HT1080 (cell line): ENCODE measurements around the gene CARS1. TPM values are rescaled to one million over a fixed set of nuclear protein-coding genes. Genes with fewer than 3 reads are reported as not detected.

Source experiments
- DNase-seq: peaks from one replicate; pipeline ENCODE4 v3.0.0-alpha.2; 2015; ENCODE audit warnings: low read depth
- total RNA-seq: library from RNA; depleted of rRNA; stranded (reverse); fragments of >200 nt; shearing (Covaris generic); gene quantifications from 2 replicates; pipeline ENCODE4 v1.2.3, GENCODE V29; 2014

Gene CARS1
- total RNA-seq, 1 experiment from 2014 or later, result 83.1 TPM

- no peak for DNase-seq
These were observed 62.9 kb downstream of the CARS1 start for GRCh38 chr11:2994336-2994730.

GRCh38 chr11:2992997-2993325, 64.3 kb downstream of the CARS1 start:
- no peak for DNase-seq

GRCh38 chr11:2992234-2992996, 64.8 kb downstream of the CARS1 start, which contains the start of gene NAP1L4:
Gene NAP1L4 (minus strand): TSS chr11:2992329. CDS start chr11:2979220, 13,109 bp downstream.
- DNase-seq, result peak; percentile 96

- DNase-seq, result peak; percentile 31
These were observed 65.6 kb downstream of the CARS1 start for GRCh38 chr11:2991452-2992233.

GRCh38 chr11:2990617-2991451, 66.4 kb downstream of the CARS1 start:
- peak; percentile 20 for DNase-seq

GRCh38 chr11:2989551-2989950, 67.7 kb downstream of the CARS1 start:
- DNase-seq, result no peak

GRCh38 chr11:2989006-2989405, 68.2 kb downstream of the CARS1 start:
- DNase-seq, result no peak

GRCh38 chr11:2987881-2988861, 69.1 kb downstream of the CARS1 start:
- DNase-seq, result no peak

- no peak for DNase-seq
These were observed 73.3 kb downstream of the CARS1 start for GRCh38 chr11:2983908-2984307.

GRCh38 chr11:2982214-2982613, 75.0 kb downstream of the CARS1 start:
- no peak for DNase-seq

- DNase-seq, result no peak
These were observed 76.1 kb downstream of the CARS1 start for GRCh38 chr11:2981130-2981529.

- no peak for DNase-seq
These were observed 76.9 kb downstream of the CARS1 start for GRCh38 chr11:2980168-2980840.

- no peak for DNase-seq
These were observed 80.1 kb downstream of the CARS1 start for GRCh38 chr11:2977113-2977512.

GRCh38 chr11:2976294-2977063, 80.7 kb downstream of the CARS1 start:
- no peak for DNase-seq

GRCh38 chr11:2975594-2975993, 81.6 kb downstream of the CARS1 start:
- DNase-seq, result peak; percentile 29

- no peak for DNase-seq
These were observed 83.0 kb downstream of the CARS1 start for GRCh38 chr11:2974272-2974671.

- no peak for DNase-seq
These were observed 88.8 kb downstream of the CARS1 start for GRCh38 chr11:2968341-2968900.

- no peak for DNase-seq
These were observed 92.4 kb downstream of the CARS1 start for GRCh38 chr11:2964782-2965181.

GRCh38 chr11:2963761-2964160, 93.5 kb downstream of the CARS1 start:
- DNase-seq, result no peak
